Measurements from ENCODE around the gene LIFR.

DNA sequence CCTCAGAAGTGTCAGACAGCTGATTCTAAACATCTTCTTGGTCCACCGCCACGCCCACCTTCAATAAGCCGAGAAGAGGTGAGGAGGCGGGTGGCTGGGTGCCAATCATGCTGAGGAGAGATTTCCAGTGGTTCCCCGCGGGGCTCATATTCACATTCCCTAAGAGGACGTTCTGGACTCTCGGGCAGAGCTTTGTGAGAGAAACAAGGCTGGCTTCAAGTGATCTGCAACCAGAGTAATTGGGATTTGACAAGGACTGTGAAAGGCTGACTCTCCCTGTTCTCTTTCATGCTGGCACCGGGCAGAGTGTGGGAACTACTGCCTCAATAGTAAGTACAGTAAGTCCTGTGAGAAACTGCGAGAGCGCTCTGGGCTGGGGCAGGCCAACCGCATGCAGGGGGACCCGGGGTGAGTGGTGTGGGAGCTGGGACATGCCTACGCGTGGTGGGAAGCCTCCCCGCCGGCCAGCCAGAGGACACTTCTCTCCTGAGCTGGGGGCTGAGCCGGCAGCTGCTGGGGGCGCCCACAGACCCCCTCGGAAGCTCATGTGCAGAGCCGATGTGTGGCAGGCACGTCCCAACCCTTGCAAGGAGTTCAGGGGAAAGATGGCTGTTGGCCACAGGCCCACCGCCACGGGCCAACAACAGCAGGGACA, 110.9 kb downstream of the LIFR start:
- TF ChIP-seq, protein P1, sequence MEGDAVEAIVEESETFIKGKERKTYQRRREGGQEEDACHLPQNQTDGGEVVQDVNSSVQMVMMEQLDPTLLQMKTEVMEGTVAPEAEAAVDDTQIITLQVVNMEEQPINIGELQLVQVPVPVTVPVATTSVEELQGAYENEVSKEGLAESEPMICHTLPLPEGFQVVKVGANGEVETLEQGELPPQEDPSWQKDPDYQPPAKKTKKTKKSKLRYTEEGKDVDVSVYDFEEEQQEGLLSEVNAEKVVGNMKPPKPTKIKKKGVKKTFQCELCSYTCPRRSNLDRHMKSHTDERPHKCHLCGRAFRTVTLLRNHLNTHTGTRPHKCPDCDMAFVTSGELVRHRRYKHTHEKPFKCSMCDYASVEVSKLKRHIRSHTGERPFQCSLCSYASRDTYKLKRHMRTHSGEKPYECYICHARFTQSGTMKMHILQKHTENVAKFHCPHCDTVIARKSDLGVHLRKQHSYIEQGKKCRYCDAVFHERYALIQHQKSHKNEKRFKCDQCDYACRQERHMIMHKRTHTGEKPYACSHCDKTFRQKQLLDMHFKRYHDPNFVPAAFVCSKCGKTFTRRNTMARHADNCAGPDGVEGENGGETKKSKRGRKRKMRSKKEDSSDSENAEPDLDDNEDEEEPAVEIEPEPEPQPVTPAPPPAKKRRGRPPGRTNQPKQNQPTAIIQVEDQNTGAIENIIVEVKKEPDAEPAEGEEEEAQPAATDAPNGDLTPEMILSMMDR (IDR thresholded peaks at IDR 0.05), result no peak
- TF ChIP-seq POLR2AphosphoS5 (IDR thresholded peaks at IDR 0.05), result no peak

All from prostate gland (tissue), 2 donors.